ENCODE results near the gene ACER3.
"Not testable (repeated sequence)": the region's sequence is repeated elsewhere in the genome, so short reads cannot be mapped to it uniquely, and the experiment has no call there.

ACER3 gene

GRCh38 chr11:76919467-76919866 lies 58.7 kb downstream of the ACER3 start:
- DNase-seq (ENCODE audit: extremely low read depth in 1 of 2, low read depth in 1 of 2) = no peak

DNA sequence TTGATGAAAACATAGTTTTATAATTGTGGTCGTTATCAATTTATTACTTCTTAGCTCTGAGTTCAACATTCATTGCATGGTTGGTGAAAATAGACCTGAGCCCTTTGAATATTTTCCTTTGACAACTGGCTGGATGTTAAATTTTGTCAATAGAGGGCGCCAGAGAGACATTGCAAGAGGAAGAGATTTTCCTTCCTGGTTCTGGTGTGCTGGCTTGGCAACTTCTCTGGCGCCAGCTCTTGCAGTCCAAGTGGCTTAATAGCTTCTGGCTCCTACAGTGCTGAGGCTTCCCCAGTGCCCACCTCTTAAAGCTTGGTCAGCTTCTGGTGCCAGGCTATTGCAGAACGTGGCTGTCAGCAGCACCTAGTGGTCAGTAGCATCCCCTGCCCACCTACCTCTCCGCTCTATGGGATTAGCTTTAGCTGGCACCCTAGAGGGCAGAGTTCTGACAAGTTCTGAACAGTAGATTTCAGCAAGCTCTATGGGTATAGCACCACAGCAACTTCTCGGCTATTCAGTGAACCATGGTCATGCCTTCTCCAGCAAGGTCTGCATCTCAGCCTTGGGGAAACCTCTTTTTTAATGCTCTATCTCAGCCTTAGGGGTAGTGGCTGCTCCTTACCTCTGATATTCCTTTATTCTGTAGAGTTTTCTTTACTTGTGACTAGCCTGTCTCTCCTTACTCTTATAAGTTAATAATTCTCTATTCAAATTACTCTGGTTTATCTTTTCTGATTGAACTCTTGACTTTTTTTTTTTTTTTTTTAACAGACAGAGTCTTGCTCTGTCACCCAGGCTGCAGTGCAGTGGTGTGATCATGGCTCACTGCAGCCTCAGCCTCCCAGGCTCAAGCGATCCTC lies 59.4 kb downstream of the ACER3 start:
- DNase-seq (ENCODE audit: extremely low read depth in 1 of 2, low read depth in 1 of 2) = peak; percentile 14 to 22

GRCh38 chr11:76927160-76927559 lies 66.4 kb downstream of the ACER3 start:
- DNase-seq (ENCODE audit: extremely low read depth in 1 of 2, low read depth in 1 of 2) = no peak

DNA sequence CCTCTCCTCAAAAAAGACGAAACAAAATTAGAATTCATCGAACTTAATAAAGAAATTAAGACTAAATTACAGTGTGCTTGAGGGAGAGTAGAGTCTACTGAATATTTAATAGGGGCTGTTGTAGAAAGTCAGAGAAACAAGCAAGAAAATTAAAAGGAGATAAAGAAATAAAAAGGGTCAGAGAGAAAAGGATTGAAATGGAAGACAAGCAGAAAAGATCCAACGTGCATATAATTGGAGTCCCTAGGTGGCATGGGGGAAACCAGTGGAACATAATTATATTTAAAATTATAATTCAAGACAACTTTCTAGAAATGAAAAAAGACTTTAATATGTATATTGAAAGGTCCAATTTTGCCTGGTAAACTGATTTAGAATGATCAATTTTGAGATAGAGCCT lies 74.3 kb downstream of the ACER3 start:
- no peak for DNase-seq (ENCODE audit: extremely low read depth in 1 of 2, low read depth in 1 of 2)

DNA sequence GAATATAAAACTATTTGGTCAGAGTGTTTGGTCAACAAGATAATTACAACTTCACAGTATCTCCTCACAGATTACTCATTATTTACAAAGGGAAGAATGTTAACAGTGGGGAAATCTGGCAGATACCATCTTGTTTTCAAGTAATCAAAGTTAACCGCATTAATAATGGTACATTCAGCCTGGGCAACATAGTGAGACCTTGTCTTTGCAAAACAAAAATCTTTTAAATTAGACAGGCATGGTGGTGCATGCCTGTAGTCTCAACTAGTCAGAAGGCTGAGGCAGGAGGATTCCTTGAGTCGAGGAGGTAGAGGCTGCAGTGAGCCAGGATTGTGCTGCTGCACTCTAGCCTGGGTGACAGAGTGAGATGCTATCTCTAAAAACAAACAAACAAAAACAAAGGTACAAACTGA lies 78.5 kb downstream of the ACER3 start:
- no peak for DNase-seq (ENCODE audit: extremely low read depth in 1 of 2, low read depth in 1 of 2)

GRCh38 chr11:76944225-76944624 lies 83.5 kb downstream of the ACER3 start:
- no peak for DNase-seq (ENCODE audit: extremely low read depth in 1 of 2, low read depth in 1 of 2)

DNA sequence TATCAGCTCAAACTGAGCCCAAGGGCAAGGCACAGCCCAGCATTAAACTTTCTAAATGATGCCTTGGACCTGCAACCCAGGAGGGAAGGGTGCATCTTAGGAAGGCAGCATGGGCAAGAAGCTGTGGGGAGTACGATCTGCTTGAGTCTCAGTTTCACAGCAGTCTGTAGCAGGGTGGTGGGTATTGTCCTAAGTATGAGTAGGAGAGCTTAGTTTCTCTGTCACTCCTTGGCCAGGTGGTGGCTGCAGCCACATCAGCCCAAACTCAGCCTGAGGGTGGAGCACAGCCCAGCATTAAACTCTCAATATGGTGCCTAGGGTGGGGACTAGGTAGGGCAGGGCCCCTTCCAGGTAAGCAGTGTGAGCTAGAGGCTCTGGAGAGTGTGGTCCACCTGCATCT lies 85.5 kb downstream of the ACER3 start:
- DNase-seq (ENCODE audit: extremely low read depth in 1 of 2, low read depth in 1 of 2) = no peak

DNA sequence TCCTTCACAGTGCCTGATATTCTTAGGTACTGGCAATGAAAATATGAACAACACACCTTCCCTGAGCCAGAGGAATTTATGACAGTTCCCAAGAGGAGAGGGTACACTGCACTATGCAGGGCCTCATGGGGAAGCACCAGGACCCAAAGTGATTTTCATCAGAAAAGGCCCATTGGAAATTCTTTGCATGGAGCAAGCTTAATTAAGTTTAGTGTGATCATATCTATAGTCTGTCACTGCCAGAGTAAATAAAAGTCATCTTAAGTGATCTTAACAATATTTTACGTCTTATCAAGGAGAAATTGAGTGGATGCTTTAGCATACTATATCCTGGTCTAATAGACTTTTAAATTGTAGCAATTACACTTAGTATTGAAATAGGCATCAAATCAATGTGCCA lies 86.5 kb downstream of the ACER3 start:
- no peak for DNase-seq (ENCODE audit: extremely low read depth in 1 of 2, low read depth in 1 of 2)

GRCh38 chr11:76947800-76948199 lies 87.1 kb downstream of the ACER3 start:
- no peak for DNase-seq (ENCODE audit: extremely low read depth in 1 of 2, low read depth in 1 of 2)

DNA sequence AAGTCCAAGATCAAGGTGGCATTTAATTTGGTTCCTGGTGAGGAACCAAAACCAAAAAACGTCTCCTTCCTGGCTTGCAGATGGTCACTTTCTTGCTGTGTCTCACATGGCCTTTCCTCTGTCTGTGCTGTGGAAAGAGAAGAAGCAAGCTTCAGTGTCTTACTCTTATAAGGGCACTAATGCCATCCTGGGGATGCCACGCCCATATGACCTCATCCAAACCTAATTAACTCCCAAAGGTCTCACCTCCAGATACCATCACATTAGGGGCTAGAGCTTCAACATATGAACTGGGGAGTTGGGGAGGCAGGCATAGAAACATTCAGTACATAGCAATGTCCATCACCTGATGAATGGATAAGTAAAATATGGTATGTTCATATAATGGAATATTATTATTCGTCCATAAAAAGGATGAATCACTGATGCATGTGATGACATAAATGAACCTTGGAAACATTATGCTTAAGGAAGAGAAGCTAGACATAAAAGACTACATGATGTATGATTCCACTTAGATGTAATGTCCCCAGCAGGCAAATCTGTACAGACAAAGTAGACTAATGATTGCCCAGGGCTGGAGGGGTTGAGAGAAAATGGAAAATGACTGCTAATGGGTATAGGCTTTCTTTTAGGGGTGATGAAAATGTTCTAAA lies 94.9 kb downstream of the ACER3 start:
- DNase-seq (ENCODE audit: extremely low read depth in 1 of 2, low read depth in 1 of 2) = no peak

GRCh38 chr11:76962583-76963416 lies 102.1 kb downstream of the ACER3 start:
- DNase-seq (ENCODE audit: extremely low read depth in 1 of 2, low read depth in 1 of 2) = no peak

GRCh38 chr11:76963417-76964168 lies 102.9 kb downstream of the ACER3 start:
- not testable (repeated sequence) for DNase-seq (ENCODE audit: extremely low read depth in 1 of 2, low read depth in 1 of 2)

GRCh38 chr11:76972051-76972450 lies 111.3 kb downstream of the ACER3 start:
- DNase-seq (ENCODE audit: extremely low read depth in 1 of 2, low read depth in 1 of 2) = no peak

DNA sequence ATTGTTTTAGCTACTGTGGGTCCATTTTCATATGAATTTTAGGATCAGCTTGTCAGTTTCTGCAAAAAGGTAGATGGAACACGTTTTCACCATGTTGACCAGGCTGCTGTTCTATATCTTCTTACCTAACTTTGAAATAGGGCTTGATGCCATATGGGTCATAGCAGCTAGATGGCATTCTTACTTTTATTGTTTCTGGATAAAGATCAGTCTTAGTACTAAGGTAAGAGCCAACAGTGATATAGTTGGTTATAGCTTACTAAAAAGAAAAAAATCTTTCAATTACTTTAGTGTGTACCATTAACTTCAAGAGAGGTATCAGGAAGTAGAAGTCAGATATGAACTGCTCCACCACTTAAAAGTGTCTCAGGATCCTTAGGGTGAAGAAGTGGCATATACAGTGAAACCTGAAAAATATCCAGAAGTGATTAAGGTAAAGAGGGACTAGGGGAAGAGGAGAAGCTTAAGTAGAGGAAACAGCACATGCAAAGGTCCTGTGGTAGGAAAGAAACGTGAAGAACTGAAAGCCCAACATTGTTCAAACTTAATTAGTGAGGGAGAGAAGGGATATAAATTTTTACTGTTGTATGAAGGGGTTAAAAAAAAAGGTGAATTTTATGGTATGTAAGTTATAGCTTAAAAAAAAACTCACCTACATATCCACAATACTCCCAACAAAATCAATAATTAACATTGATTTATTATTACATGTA lies 113.6 kb downstream of the ACER3 start:
- DNase-seq (ENCODE audit: extremely low read depth in 1 of 2, low read depth in 1 of 2) = no peak

DNA sequence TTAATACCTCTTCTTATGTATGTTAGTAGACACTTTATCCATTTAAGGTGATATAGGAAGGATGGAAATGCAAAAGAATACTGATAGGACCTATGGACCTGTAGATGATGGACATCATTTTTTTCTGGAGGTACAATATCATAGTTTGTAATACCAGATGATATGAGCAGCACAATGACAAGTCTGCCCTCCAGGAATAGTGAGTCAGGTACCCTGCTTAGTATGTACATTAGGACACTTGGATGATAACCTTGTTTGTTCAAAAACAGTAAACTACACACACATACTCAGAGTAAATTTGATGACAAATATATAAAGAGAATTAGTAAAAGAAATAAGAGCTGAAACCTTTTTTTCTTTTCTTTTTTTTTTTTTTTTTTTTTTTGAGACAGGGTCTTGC lies 114.8 kb downstream of the ACER3 start:
- no peak for DNase-seq (ENCODE audit: extremely low read depth in 1 of 2, low read depth in 1 of 2)

- DNase-seq (ENCODE audit: extremely low read depth in 1 of 2, low read depth in 1 of 2) = no peak
Observed at GRCh38 chr11:76977791-76978190, 117.1 kb downstream of the ACER3 start.

GRCh38 chr11:76978239-76978638 lies 117.5 kb downstream of the ACER3 start:
- no peak for DNase-seq (ENCODE audit: extremely low read depth in 1 of 2, low read depth in 1 of 2)

- DNase-seq (ENCODE audit: extremely low read depth in 1 of 2, low read depth in 1 of 2) = no peak
Observed at GRCh38 chr11:76978818-76979217, 118.1 kb downstream of the ACER3 start.

DNA sequence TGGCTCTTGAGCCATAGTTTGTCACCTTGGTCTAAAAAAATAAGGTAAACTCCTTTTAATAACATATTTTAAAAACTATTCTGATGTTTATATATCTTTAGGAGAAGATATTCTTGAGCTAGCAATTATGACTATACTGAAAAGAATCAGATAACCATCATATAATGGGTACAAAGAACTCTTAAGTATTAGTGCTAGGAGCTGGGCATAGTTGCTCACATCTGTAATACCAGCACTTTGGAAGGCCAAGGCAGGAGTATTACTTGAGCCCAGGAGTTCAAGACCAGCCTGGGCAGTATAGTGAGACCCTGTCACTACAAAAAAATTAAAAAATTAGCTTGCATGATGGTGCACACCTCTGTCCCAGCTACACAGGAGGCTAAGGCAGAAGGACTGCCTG lies 119.5 kb downstream of the ACER3 start:
- DNase-seq (ENCODE audit: extremely low read depth in 1 of 2, low read depth in 1 of 2) = no peak

GRCh38 chr11:76984743-76985142 lies 124.0 kb downstream of the ACER3 start:
- no peak for DNase-seq (ENCODE audit: extremely low read depth in 1 of 2, low read depth in 1 of 2)

All from activated CD8-positive, alpha-beta memory T cell treated with anti-CD3 and anti-CD28 coated beads for 1 hour (primary cell).